A673 (cell line): ENCODE measurements around the gene DPP7. TPM values are rescaled to one million over a fixed set of nuclear protein-coding genes. Genes with fewer than 3 reads are reported as not detected.

Experiments
- BruUV-seq: library from RNA; stranded (reverse); fragments of 400-500 nt; replicated peaks from 2 replicates; lab custom pipeline; 2021; lab: Mats Ljungman, UMichigan
- CTCF ChIA-PET: fragments of 300-600 bp; sonication (Branson Sonifier 250); formaldehyde crosslinking; loops from one replicate; lab custom pipeline; 2022; ENCODE audit warnings: antibody characterized with exemption; lab: Charles Lee
- POLR2A ChIA-PET: fragments of 300-600 bp; sonication (Branson Sonifier 250); formaldehyde crosslinking; loops from one replicate; lab custom pipeline; 2022; ENCODE audit warnings: antibody characterized with exemption; ENCODE audit not compliant: low non-redundant PET; lab: Charles Lee
- DNase-seq: peaks from one replicate; pipeline ENCODE4 v3.0.0-alpha.2; 2015; ENCODE audit warnings: low spot score
- H3K27ac ChIP-seq: fragments of 200-600 bp; sonication (generic); 2 replicates; pipeline ENCODE4 v1.5.1; 2016; ENCODE audit warnings: mixed run types, low read depth, mild to moderate bottlenecking, mixed read lengths, antibody characterized with exemption, low read length; ENCODE audit not compliant: poor library complexity, severe bottlenecking
- H3K27me3 ChIP-seq: fragments of 200-600 bp; sonication (generic); replicated peaks from 2 replicates; pipeline ENCODE4 v1.6.1; 2017; ENCODE audit warnings: mixed run types, low read depth, mild to moderate bottlenecking, mixed read lengths, antibody characterized with exemption, low read length; ENCODE audit not compliant: insufficient read depth, poor library complexity
- H3K36me3 ChIP-seq: fragments of 200-600 bp; sonication (generic); 2 replicates; pipeline ENCODE4 v1.6.1; 2016; ENCODE audit warnings: mixed run types, mild to moderate bottlenecking, mixed read lengths, antibody characterized with exemption, low read length; ENCODE audit not compliant: insufficient read depth, poor library complexity, severe bottlenecking
- H3K4me1 ChIP-seq: fragments of 200-600 bp; sonication (generic); 2 replicates; pipeline ENCODE4 v1.6.1; 2017; ENCODE audit warnings: mixed run types, mild to moderate bottlenecking, mixed read lengths, antibody characterized with exemption, low read length; ENCODE audit not compliant: insufficient read depth, poor library complexity, severe bottlenecking
- H3K4me3 ChIP-seq: fragments of 200-600 bp; sonication (generic); 2 replicates; pipeline ENCODE4 v1.5.1; 2016; ENCODE audit warnings: low read depth, mixed run types, mild to moderate bottlenecking, mixed read lengths, low read length; ENCODE audit not compliant: poor library complexity, severe bottlenecking
- H3K9me3 ChIP-seq: fragments of 200-600 bp; sonication (generic); 2 replicates; pipeline ENCODE4 v1.6.1; 2016; ENCODE audit warnings: mixed run types, low read depth, mild to moderate bottlenecking, mixed read lengths, antibody characterized with exemption, low read length; ENCODE audit not compliant: poor library complexity, severe bottlenecking
- EZH2 ChIP-seq: fragments of 200-600 bp; sonication (generic); IDR thresholded peaks from 2 replicates; pipeline ENCODE4 v1.6.1; 2017; ENCODE audit warnings: borderline replicate concordance, low read depth, mild to moderate bottlenecking, mixed read lengths, antibody characterized with exemption, low read length; ENCODE audit not compliant: poor library complexity, severe bottlenecking
- intact Hi-C: fragments of 100-400 bp; cut with micrococcal nuclease; formaldehyde crosslinking; loops from one replicate; pipeline ENCODE4 v1.10.0; 2022; ENCODE audit not compliant: unreplicated experiment
- total RNA-seq: library from RNA; stranded (reverse); gene quantifications from 2 replicates; pipeline ENCODE4 v1.2.3, GENCODE V29; 2021
- TF ChIP-seq, protein P1 (sequence below): fragments of 300-800, 200-600 bp; sonication (generic); conservative IDR thresholded peaks from 2 replicates; pipeline ENCODE4 v1.5.1; 2017; ENCODE audit warnings: low read depth, mild to moderate bottlenecking, antibody characterized with exemption, low read length, moderate library complexity, mixed read lengths

DPP7 gene
- total RNA-seq, 1 experiment from 2014 or later: 120 TPM

DNA sequence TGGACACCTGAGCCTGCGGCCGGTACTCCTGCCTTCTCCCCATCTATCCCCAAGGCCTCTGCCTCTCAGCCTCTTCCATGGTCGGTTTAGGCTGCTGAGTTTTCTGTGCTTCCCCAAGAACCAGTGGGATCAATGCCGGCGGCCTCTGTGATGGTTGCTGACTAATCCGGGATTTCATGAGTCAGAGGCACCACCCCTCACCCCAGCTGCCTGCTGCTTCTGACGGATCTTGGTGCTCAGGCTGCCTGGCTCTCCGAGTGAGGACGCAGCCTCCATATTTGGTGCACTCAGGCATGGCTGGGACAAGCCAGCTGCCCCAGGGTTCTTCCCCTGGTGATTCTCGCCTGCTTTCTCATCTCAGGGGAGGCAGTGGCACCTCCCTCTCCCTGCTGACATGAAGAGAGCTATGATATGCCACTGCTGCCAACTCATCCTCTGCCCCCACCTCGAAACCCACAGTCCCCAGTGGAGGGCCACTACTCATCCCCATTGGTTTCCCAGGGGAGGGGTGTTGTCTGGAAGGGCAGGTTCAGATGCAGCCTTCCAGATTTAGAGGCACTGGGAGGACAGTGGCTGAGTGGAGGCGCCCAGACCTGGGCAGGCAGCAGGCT lies 31.0 kb downstream of the DPP7 start:
- no peaks in the 10 kb centered on the region for H3K9me3 ChIP-seq
- no peaks in the 10 kb centered on the region for H3K27me3 ChIP-seq
- TF ChIP-seq, protein P1, sequence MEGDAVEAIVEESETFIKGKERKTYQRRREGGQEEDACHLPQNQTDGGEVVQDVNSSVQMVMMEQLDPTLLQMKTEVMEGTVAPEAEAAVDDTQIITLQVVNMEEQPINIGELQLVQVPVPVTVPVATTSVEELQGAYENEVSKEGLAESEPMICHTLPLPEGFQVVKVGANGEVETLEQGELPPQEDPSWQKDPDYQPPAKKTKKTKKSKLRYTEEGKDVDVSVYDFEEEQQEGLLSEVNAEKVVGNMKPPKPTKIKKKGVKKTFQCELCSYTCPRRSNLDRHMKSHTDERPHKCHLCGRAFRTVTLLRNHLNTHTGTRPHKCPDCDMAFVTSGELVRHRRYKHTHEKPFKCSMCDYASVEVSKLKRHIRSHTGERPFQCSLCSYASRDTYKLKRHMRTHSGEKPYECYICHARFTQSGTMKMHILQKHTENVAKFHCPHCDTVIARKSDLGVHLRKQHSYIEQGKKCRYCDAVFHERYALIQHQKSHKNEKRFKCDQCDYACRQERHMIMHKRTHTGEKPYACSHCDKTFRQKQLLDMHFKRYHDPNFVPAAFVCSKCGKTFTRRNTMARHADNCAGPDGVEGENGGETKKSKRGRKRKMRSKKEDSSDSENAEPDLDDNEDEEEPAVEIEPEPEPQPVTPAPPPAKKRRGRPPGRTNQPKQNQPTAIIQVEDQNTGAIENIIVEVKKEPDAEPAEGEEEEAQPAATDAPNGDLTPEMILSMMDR: no peak
- peaks cover 5% of the 10 kb centered on the region for H3K36me3 ChIP-seq
- DNase-seq: peak; percentile 87
- CTCF ChIA-PET: no interaction called here
- peaks cover 25% of the 10 kb centered on the region for H3K4me1 ChIP-seq
- peak overlapping the region; percentile 67 for H3K27ac ChIP-seq
- H3K4me3 ChIP-seq: no peak overlapping the region
- intact Hi-C loops: no loop called here
- BruUV-seq: no TSS peak
- POLR2A ChIA-PET: no interaction called here

DNA sequence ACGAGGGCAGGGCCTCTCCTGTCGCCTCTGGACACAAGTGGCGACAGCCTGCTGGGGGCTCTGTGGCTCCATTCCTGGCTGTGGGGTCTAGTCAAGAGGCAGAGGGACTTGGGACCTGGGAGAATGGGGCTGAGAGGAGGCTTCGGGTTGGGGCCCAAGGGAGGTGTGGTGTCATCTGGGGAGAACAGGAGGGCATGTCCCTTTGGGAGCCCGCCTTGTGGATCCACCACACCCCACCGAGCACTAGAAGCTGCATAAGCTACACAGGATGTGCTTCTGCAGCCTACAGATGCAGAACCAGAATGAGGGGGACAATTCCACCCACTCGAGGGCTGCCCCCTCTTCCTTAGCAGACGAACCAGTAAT lies 31.6 kb downstream of the DPP7 start:
- Histone ChIP-seq H3K4me3 (no peak overlapping the region), H3K9me3 (no peaks in the 10 kb centered on the region), H3K27ac (peak overlapping the region; percentile 67), H3K36me3 (peaks cover 5% of the 10 kb centered on the region), H3K4me1 (peaks cover 23% of the 10 kb centered on the region), H3K27me3 (no peaks in the 10 kb centered on the region)
- ChIA-PET CTCF (no interaction called here), POLR2A (no interaction called here)
- DNase-seq: no peak
- TF ChIP-seq, protein P1: no peak
- no peak for TF ChIP-seq EZH2
- intact Hi-C loops: no loop called here
- BruUV-seq: no TSS peak

DNA sequence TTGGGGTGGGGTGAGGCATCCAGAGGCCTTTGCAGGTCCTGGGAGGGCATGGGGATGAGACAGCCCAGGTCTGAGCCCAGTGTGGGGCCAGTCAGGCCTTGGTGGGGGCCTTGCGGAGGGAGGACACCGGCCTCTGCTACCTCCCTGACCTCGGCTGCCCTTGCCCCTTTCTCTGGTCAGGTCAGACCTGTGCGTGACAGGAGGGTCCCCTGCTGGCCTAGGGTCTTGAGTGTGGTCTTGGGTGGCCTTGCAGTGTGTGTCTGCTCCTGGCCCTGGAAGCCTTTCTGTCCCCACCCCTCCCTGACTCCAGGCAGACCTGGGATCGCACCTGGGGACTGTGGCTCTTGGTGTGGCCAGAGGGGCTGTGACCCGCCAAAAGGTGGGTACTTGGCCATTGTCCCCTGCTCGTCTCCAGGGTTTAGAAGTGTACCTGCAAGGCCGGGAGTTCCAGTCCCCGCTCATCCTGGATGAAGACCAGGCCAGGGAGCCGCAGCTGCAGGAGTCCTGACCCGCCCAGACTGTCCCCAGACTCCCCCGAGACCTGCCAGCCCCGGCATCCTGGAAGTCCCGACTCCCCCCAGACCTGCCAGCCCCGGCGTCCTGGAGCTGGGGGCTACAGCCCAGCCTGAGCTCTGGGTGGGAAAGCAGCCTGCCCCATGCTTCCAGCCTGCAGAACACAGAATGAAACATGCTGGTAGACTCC lies 32.2 kb downstream of the DPP7 start:
- DNase-seq: no peak
- no peaks in the 10 kb centered on the region for H3K9me3 ChIP-seq
- POLR2A ChIA-PET: no interaction called here
- no peaks in the 10 kb centered on the region for H3K27me3 ChIP-seq
- CTCF ChIA-PET: no interaction called here
- H3K36me3 ChIP-seq: peaks cover 5% of the 10 kb centered on the region
- peaks cover 19% of the 10 kb centered on the region for H3K4me1 ChIP-seq
- TF ChIP-seq EZH2: no peak
- BruUV-seq: no TSS peak
- intact Hi-C loops: no loop called here
- no peak overlapping the region for H3K4me3 ChIP-seq
- peak overlapping the region; percentile 67 for H3K27ac ChIP-seq
